PC-9 (cell line): ENCODE results near the gene DCST2. TPM values are rescaled to one million over a fixed set of nuclear protein-coding genes. Genes with fewer than 3 reads are reported as not detected.

Experiments used
- BruUV-seq: library from RNA; stranded (reverse); fragments of 400-500 nt; replicated peaks from 2 replicates; lab custom pipeline; 2021; lab: Mats Ljungman, UMichigan
- CTCF ChIA-PET: fragments of 300-600 bp; sonication (Branson Sonifier 250); formaldehyde crosslinking; loops from one replicate; lab custom pipeline; 2022; ENCODE audit warnings: antibody characterized with exemption; lab: Charles Lee
- POLR2A ChIA-PET: fragments of 300-600 bp; sonication (Branson Sonifier 250); formaldehyde crosslinking; loops from one replicate; lab custom pipeline; 2022; ENCODE audit warnings: antibody characterized with exemption; ENCODE audit not compliant: unreplicated experiment; lab: Charles Lee
- DNase-seq, 2 experiments: peaks; one replicate each; pipeline versions ENCODE4 v3.0.0 to v3.0.0-alpha.2; 2015 to 2022; ENCODE audit warnings: mixed read lengths in 1 of 2
- H2AFZ ChIP-seq: fragments of 200-600 bp; sonication (generic); 2 replicates; pipeline ENCODE4 v1.8.1; 2017; ENCODE audit warnings: antibody characterized with exemption
- H3F3A ChIP-seq: fragments of 200-600 bp; sonication (generic); 2 replicates; pipeline ENCODE4 v1.8.1; 2017; ENCODE audit warnings: antibody characterized with exemption, mild to moderate bottlenecking, low read depth; ENCODE audit not compliant: insufficient read depth
- H3K27ac ChIP-seq: fragments of 200-600 bp; sonication (generic); 2 replicates; pipeline ENCODE4 v1.6.1; 2016; ENCODE audit warnings: mixed run types
- H3K27me3 ChIP-seq: fragments of 200-600 bp; sonication (generic); 2 replicates; pipeline ENCODE4 v1.6.1; 2016; ENCODE audit warnings: low read depth, mixed run types; ENCODE audit not compliant: insufficient read depth
- H3K36me3 ChIP-seq: fragments of 200-600 bp; sonication (generic); 2 replicates; pipeline ENCODE4 v1.6.1; 2016; ENCODE audit warnings: low read depth, mixed run types
- H3K4me1 ChIP-seq: fragments of 200-600 bp; sonication (generic); replicated peaks from 2 replicates; pipeline ENCODE4 v1.6.1; 2016; ENCODE audit warnings: mixed run types; ENCODE audit not compliant: insufficient read depth
- H3K4me2 ChIP-seq: fragments of 200-600 bp; sonication (generic); 2 replicates; pipeline ENCODE4 v1.6.1; 2017; ENCODE audit warnings: mixed run types
- H3K4me3 ChIP-seq: fragments of 200-600 bp; sonication (generic); 2 replicates; pipeline ENCODE4 v1.6.1; 2016; ENCODE audit warnings: mixed run types
- H3K79me2 ChIP-seq: fragments of 200-600 bp; sonication (generic); 2 replicates; pipeline ENCODE4 v1.6.1; 2017; ENCODE audit warnings: low read depth, mixed run types
- H3K9me2 ChIP-seq: fragments of 200-600 bp; sonication (generic); 2 replicates; pipeline ENCODE4 v1.8.1; 2017; ENCODE audit warnings: mild to moderate bottlenecking; ENCODE audit not compliant: insufficient read depth
- H3K9me3 ChIP-seq: fragments of 200-600 bp; sonication (generic); 2 replicates; pipeline ENCODE4 v1.8.1; 2016; ENCODE audit warnings: low read depth; ENCODE audit not compliant: insufficient read depth
- H4K20me1 ChIP-seq: fragments of 200-600 bp; sonication (generic); 2 replicates; pipeline ENCODE4 v1.8.1; 2017; ENCODE audit not compliant: insufficient read depth
- EZH2 ChIP-seq: fragments of 200-600 bp; sonication (generic); IDR thresholded peaks from 2 replicates; pipeline ENCODE4 v1.8.0; 2017; ENCODE audit warnings: antibody characterized with exemption, low read depth
- intact Hi-C: fragments of 100-400 bp; cut with micrococcal nuclease; formaldehyde crosslinking; loops from one replicate; pipeline ENCODE4 v1.10.0; 2022; ENCODE audit not compliant: unreplicated experiment
- total RNA-seq: library from RNA; stranded (reverse); gene quantifications from 2 replicates; pipeline ENCODE4 v1.2.3, GENCODE V29; 2021
- TF ChIP-seq, protein P1 (sequence below): fragments of 200-600 bp; sonication (generic); conservative IDR thresholded peaks from 2 replicates; pipeline ENCODE4 v1.6.1; 2017; ENCODE audit warnings: mixed run types, antibody characterized with exemption, mild to moderate bottlenecking, moderate library complexity

Gene DCST2
- total RNA-seq, 1 experiment from 2014 or later: 4.4 TPM

GRCh38 chr1:155032886-155033285 lies 695 bp downstream of the DCST2 start:
- Histone ChIP-seq H3K9me3 (no peaks in the 10 kb centered on the region), H3K4me1 (peaks cover 10% of the 10 kb centered on the region), H2AFZ (no peak overlapping the region), H3K27me3 (no peaks in the 10 kb centered on the region), H3K36me3 (no peaks in the 10 kb centered on the region), H3F3A (peaks cover 13% of the 10 kb centered on the region), H3K79me2 (no peaks in the 10 kb centered on the region), H3K27ac (no peak overlapping the region), H3K9me2 (no peaks in the 10 kb centered on the region), H3K4me2 (no peak overlapping the region), H4K20me1 (no peaks in the 10 kb centered on the region), H3K4me3 (no peak overlapping the region)
- ChIA-PET CTCF (no interaction called here), POLR2A (no interaction called here)
- intact Hi-C loops: no loop called here
- TF ChIP-seq EZH2: no peak
- TF ChIP-seq, protein P1, sequence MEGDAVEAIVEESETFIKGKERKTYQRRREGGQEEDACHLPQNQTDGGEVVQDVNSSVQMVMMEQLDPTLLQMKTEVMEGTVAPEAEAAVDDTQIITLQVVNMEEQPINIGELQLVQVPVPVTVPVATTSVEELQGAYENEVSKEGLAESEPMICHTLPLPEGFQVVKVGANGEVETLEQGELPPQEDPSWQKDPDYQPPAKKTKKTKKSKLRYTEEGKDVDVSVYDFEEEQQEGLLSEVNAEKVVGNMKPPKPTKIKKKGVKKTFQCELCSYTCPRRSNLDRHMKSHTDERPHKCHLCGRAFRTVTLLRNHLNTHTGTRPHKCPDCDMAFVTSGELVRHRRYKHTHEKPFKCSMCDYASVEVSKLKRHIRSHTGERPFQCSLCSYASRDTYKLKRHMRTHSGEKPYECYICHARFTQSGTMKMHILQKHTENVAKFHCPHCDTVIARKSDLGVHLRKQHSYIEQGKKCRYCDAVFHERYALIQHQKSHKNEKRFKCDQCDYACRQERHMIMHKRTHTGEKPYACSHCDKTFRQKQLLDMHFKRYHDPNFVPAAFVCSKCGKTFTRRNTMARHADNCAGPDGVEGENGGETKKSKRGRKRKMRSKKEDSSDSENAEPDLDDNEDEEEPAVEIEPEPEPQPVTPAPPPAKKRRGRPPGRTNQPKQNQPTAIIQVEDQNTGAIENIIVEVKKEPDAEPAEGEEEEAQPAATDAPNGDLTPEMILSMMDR: no peak
- BruUV-seq: no TSS peak
- no peak for DNase-seq

DNA sequence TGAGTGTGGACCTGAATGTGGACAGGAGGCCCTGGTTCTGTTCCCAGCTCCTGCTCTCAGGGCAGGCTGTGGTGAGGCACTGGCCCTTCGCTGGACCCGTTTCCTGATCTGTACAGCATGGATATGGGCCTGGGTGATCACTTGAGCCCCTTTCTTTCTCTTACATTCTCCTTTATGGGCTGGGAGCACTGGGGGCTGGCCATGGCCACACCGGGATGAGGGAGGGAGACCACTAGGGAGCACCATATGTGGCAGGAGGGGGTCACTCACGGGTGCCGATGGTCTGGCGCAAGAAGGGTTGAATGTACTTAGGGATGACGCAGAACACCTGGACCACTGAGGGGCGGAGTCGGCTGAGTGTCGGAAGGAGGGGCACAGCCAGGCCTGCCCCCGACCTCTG lies 2.7 kb downstream of the DCST2 start:
- no peak overlapping the region for H3K27ac ChIP-seq
- H2AFZ ChIP-seq: no peak overlapping the region
- H3K36me3 ChIP-seq: no peaks in the 10 kb centered on the region
- H3K9me3 ChIP-seq: no peaks in the 10 kb centered on the region
- H3K79me2 ChIP-seq: no peaks in the 10 kb centered on the region
- CTCF ChIA-PET: no interaction called here
- H4K20me1 ChIP-seq: no peaks in the 10 kb centered on the region
- 0 out of 2 replicates have a peak, but pooled peaks cover 7% of the 10 kb centered on the region for H3F3A ChIP-seq
- DNase-seq: no peak
- no peaks in the 10 kb centered on the region for H3K9me2 ChIP-seq
- no peak for TF ChIP-seq EZH2
- TF ChIP-seq, protein P1: no peak
- POLR2A ChIA-PET: no interaction called here
- peaks cover 17% of the 10 kb centered on the region for H3K4me1 ChIP-seq
- H3K4me3 ChIP-seq: no peak overlapping the region
- H3K4me2 ChIP-seq: no peak overlapping the region
- no peaks in the 10 kb centered on the region for H3K27me3 ChIP-seq
- intact Hi-C loops: no loop called here
- no TSS peak for BruUV-seq

- Histone ChIP-seq H3K36me3 (no peaks in the 10 kb centered on the region), H3K27ac (no peak overlapping the region), H3K79me2 (no peaks in the 10 kb centered on the region), H3K4me1 (peaks cover 23% of the 10 kb centered on the region), H2AFZ (no peak overlapping the region), H4K20me1 (no peaks in the 10 kb centered on the region), H3K9me3 (no peaks in the 10 kb centered on the region), H3F3A (peaks cover 11% of the 10 kb centered on the region; the same call in 1 of the 2 replicates), H3K9me2 (no peaks in the 10 kb centered on the region), H3K4me2 (no peak overlapping the region), H3K27me3 (no peaks in the 10 kb centered on the region), H3K4me3 (no peak overlapping the region)
- no peak for TF ChIP-seq EZH2
- TF ChIP-seq, protein P1: no peak
- DNase-seq: no peak
- ChIA-PET POLR2A (no interaction called here), CTCF (no interaction called here)
- intact Hi-C loops: no loop called here
- BruUV-seq: no TSS peak
Measured at GRCh38 chr1:155030243-155030795, 3.3 kb downstream of the DCST2 start.
